PC-9 (cell line): Measurements from ENCODE around the gene CLDN7. TPM values are rescaled to one million over a fixed set of nuclear protein-coding genes. Genes with fewer than 3 reads are reported as not detected.

Experiments used
- BruUV-seq: library from RNA; stranded (reverse); fragments of 400-500 nt; replicated peaks from 2 replicates; lab custom pipeline; 2021; lab: Mats Ljungman, UMichigan
- CTCF ChIA-PET: fragments of 300-600 bp; sonication (Branson Sonifier 250); formaldehyde crosslinking; loops from one replicate; lab custom pipeline; 2022; ENCODE audit warnings: antibody characterized with exemption; lab: Charles Lee
- POLR2A ChIA-PET: fragments of 300-600 bp; sonication (Branson Sonifier 250); formaldehyde crosslinking; loops from one replicate; lab custom pipeline; 2022; ENCODE audit warnings: antibody characterized with exemption; ENCODE audit not compliant: unreplicated experiment; lab: Charles Lee
- DNase-seq, 2 experiments: peaks; one replicate each; pipeline versions ENCODE4 v3.0.0 to v3.0.0-alpha.2; 2015 to 2022; ENCODE audit warnings: mixed read lengths in 1 of 2
- H2AFZ ChIP-seq: fragments of 200-600 bp; sonication (generic); 2 replicates; pipeline ENCODE4 v1.8.1; 2017; ENCODE audit warnings: antibody characterized with exemption
- H3F3A ChIP-seq: fragments of 200-600 bp; sonication (generic); 2 replicates; pipeline ENCODE4 v1.8.1; 2017; ENCODE audit warnings: antibody characterized with exemption, mild to moderate bottlenecking, low read depth; ENCODE audit not compliant: insufficient read depth
- H3K27ac ChIP-seq: fragments of 200-600 bp; sonication (generic); 2 replicates; pipeline ENCODE4 v1.6.1; 2016; ENCODE audit warnings: mixed run types
- H3K27me3 ChIP-seq: fragments of 200-600 bp; sonication (generic); 2 replicates; pipeline ENCODE4 v1.6.1; 2016; ENCODE audit warnings: low read depth, mixed run types; ENCODE audit not compliant: insufficient read depth
- H3K36me3 ChIP-seq: fragments of 200-600 bp; sonication (generic); 2 replicates; pipeline ENCODE4 v1.6.1; 2016; ENCODE audit warnings: low read depth, mixed run types
- H3K4me1 ChIP-seq: fragments of 200-600 bp; sonication (generic); replicated peaks from 2 replicates; pipeline ENCODE4 v1.6.1; 2016; ENCODE audit warnings: mixed run types; ENCODE audit not compliant: insufficient read depth
- H3K4me2 ChIP-seq: fragments of 200-600 bp; sonication (generic); 2 replicates; pipeline ENCODE4 v1.6.1; 2017; ENCODE audit warnings: mixed run types
- H3K4me3 ChIP-seq: fragments of 200-600 bp; sonication (generic); 2 replicates; pipeline ENCODE4 v1.6.1; 2016; ENCODE audit warnings: mixed run types
- H3K79me2 ChIP-seq: fragments of 200-600 bp; sonication (generic); 2 replicates; pipeline ENCODE4 v1.6.1; 2017; ENCODE audit warnings: low read depth, mixed run types
- H3K9me2 ChIP-seq: fragments of 200-600 bp; sonication (generic); 2 replicates; pipeline ENCODE4 v1.8.1; 2017; ENCODE audit warnings: mild to moderate bottlenecking; ENCODE audit not compliant: insufficient read depth
- H3K9me3 ChIP-seq: fragments of 200-600 bp; sonication (generic); 2 replicates; pipeline ENCODE4 v1.8.1; 2016; ENCODE audit warnings: low read depth; ENCODE audit not compliant: insufficient read depth
- H4K20me1 ChIP-seq: fragments of 200-600 bp; sonication (generic); 2 replicates; pipeline ENCODE4 v1.8.1; 2017; ENCODE audit not compliant: insufficient read depth
- CTCF ChIP-seq: fragments of 200-600 bp; sonication (generic); conservative IDR thresholded peaks from 2 replicates; pipeline ENCODE4 v1.6.1; 2017; ENCODE audit warnings: mixed run types, antibody characterized with exemption, mild to moderate bottlenecking, moderate library complexity
- EZH2 ChIP-seq: fragments of 200-600 bp; sonication (generic); IDR thresholded peaks from 2 replicates; pipeline ENCODE4 v1.8.0; 2017; ENCODE audit warnings: antibody characterized with exemption, low read depth
- intact Hi-C: fragments of 100-400 bp; cut with micrococcal nuclease; formaldehyde crosslinking; loops from one replicate; pipeline ENCODE4 v1.10.0; 2022; ENCODE audit not compliant: unreplicated experiment
- total RNA-seq: library from RNA; stranded (reverse); gene quantifications from 2 replicates; pipeline ENCODE4 v1.2.3, GENCODE V29; 2021

CLDN7 gene
- total RNA-seq, 1 experiment from 2014 or later: 390 TPM

- Histone ChIP-seq H3K79me2 (peaks cover 66% of the 10 kb centered on the region), H4K20me1 (peaks cover 11% of the 10 kb centered on the region), H3K27ac (peak overlapping the region; percentile 80), H3K4me2 (peak overlapping the region; percentile 56), H3K27me3 (no peaks in the 10 kb centered on the region), H3K4me1 (peaks cover 37% of the 10 kb centered on the region), H3K36me3 (peaks cover 32% of the 10 kb centered on the region), H2AFZ (no peak overlapping the region; the same call in 1 of the 2 replicates), H3K9me2 (no peaks in the 10 kb centered on the region), H3K9me3 (no peaks in the 10 kb centered on the region), H3F3A (peaks cover 66% of the 10 kb centered on the region), H3K4me3 (peak overlapping the region; percentile 93)
- intact Hi-C loops: loop anchor here (1.0 to 2.0 kb wide), 2 partner anchors 14 to 24 kb away; partner anchors contain the start of gene ELP5
- no peak for TF ChIP-seq EZH2
- no peak for TF ChIP-seq CTCF
- ChIA-PET CTCF (interaction anchor here (0.7 to 1.4 kb wide), 3 partner anchors 18 to 193 kb away, joined by 4 to 8 read pairs (median 8); partner anchors contain the start of gene TMEM256), POLR2A (interaction anchor here (0.6 kb wide), 1 partner anchor 291 kb away, joined by 3 read pairs; no protein-coding TSS in a partner anchor)
- BruUV-seq: TSS peak; percentile 24
- DNase-seq: no peak
These were observed 23.7 kb downstream of the CLDN7 start for GRCh38 chr17:7238420-7239090.

- intact Hi-C loops: loop anchor here (2.0 kb wide), 1 partner anchor 15 kb away; the partner anchor contains the start of gene ELP5
- Histone ChIP-seq H3K27me3 (no peaks in the 10 kb centered on the region), H4K20me1 (peaks cover 11% of the 10 kb centered on the region), H3K4me1 (peaks cover 37% of the 10 kb centered on the region), H3K36me3 (peaks cover 32% of the 10 kb centered on the region), H3K9me3 (no peaks in the 10 kb centered on the region), H3K79me2 (peaks cover 73% of the 10 kb centered on the region), H3F3A (peaks cover 60% of the 10 kb centered on the region), H3K27ac (peak overlapping the region; percentile 80), H3K4me2 (peak overlapping the region; percentile 70), H3K9me2 (no peaks in the 10 kb centered on the region), H3K4me3 (peak overlapping the region; percentile 93), H2AFZ (no peak overlapping the region)
- TF ChIP-seq CTCF (no peak), EZH2 (no peak)
- no TSS peak for BruUV-seq
- peak in 1 of 2 experiments; percentile 82 for DNase-seq
- ChIA-PET CTCF (interaction anchor here (0.7 to 1.2 kb wide), 2 partner anchors 166 to 192 kb away, joined by 8 read pairs; partner anchors contain the start of gene TMEM256), POLR2A (interaction anchor here (0.5 to 0.7 kb wide), 4 partner anchors 20 to 759 kb away, joined by 3 to 10 read pairs (median 4); no protein-coding TSS in a partner anchor)
These were observed 24.4 kb downstream of the CLDN7 start for GRCh38 chr17:7237761-7238419.

GRCh38 chr17:7237266-7237760, 25.0 kb downstream of the CLDN7 start:
- no peak overlapping the region for H2AFZ ChIP-seq
- H4K20me1 ChIP-seq: peaks cover 15% of the 10 kb centered on the region
- DNase-seq: no peak
- intact Hi-C loops: no loop called here
- TF ChIP-seq CTCF: no peak
- TF ChIP-seq EZH2: no peak
- CTCF ChIA-PET: no interaction called here
- BruUV-seq: no TSS peak
- peak overlapping the region; percentile 70 for H3K4me2 ChIP-seq
- no peaks in the 10 kb centered on the region for H3K9me3 ChIP-seq
- peaks cover 32% of the 10 kb centered on the region for H3K36me3 ChIP-seq
- peak overlapping the region; percentile 93 for H3K4me3 ChIP-seq
- no peaks in the 10 kb centered on the region for H3K27me3 ChIP-seq
- H3K79me2 ChIP-seq: peaks cover 79% of the 10 kb centered on the region
- peaks cover 56% of the 10 kb centered on the region for H3F3A ChIP-seq
- POLR2A ChIA-PET: interaction anchor here (0.5 to 0.7 kb wide), 3 partner anchors 20 to 758 kb away, joined by 3 to 4 read pairs (median 3); no protein-coding TSS in a partner anchor
- no peaks in the 10 kb centered on the region for H3K9me2 ChIP-seq
- H3K27ac ChIP-seq: peak overlapping the region; percentile 80
- peaks cover 43% of the 10 kb centered on the region for H3K4me1 ChIP-seq
